Jurkat, Clone E6-1 (cell line): Measurements from ENCODE around the gene RAB11FIP4.

Experiments used
- DNase-seq: peaks from one replicate; pipeline ENCODE4 v3.0.0-alpha.2; 2011; ENCODE audit warnings: low read depth, low spot score
- H3K4me3 ChIP-seq: 2 replicates; pipeline ENCODE4 v1.5.1; 2011; ENCODE audit warnings: mild to moderate bottlenecking, low read length, control low read depth, moderate library complexity

The RAB11FIP4 gene

GRCh38 chr17:31490671-31491375 lies 99.3 kb downstream of the RAB11FIP4 start:
- H3K4me3 ChIP-seq = no peak overlapping the region
- DNase-seq = no peak

DNA sequence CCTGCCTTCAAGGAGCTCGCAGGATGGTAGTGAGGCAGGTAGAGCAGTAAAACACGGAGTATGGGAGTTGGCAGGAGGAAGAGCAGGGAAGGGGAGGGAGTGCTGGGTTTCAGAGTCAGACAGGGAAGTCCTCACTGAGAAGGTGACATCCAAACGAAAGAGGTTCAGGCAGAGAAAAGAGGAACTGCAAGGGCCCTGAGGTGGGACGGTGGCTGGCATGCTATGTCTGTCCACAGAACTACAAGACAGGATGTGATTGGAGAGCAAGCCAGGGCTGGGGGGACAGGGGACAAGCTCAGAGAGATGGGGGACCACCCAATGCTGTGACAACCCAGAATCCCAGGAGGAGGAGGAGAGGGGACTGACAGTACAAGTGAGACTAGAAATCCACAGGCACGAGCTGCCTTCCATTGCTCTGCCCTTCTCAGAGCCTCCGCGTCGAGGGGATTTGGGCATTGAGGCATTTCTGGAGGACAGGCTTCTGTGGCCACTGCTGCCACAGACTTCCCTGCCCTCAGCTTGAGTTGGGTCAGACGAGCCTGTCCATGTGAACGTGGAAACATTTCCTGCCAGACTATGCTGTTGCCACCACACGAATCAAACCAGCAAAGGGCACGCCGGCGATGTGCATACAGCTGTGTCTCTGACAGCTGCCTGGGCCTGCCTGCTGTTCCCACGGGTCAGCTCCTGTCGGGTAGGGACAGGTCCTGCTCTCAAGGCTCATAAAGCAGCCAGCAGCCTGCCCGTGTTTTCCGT lies 100.1 kb downstream of the RAB11FIP4 start:
- DNase-seq = no peak
- no peak overlapping the region for H3K4me3 ChIP-seq

DNA sequence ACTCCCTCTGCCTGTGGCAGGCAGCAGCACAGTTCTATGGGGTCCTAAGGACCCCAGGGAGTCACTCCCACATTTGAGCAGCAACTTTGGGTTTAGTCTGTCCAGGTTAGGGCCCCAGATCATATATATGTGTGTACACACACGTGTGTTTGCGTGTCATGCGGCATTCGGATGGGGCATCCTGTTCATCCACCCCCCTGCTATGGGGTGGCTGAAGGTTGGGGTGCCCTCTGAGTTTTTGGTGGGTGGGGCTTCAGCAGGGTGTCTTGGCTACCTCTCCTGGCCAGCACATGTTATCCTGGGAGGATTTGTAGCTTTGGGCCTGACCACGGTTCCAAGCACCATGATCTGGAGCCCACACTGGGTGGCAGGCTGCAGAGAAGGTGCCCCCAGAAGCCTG lies 100.7 kb downstream of the RAB11FIP4 start:
- H3K4me3 ChIP-seq = no peak overlapping the region
- DNase-seq = no peak

- no peak overlapping the region for H3K4me3 ChIP-seq
- DNase-seq = no peak
Measured at GRCh38 chr17:31492880-31493655, 101.6 kb downstream of the RAB11FIP4 start.

- no peak overlapping the region for H3K4me3 ChIP-seq
- no peak for DNase-seq
Measured at GRCh38 chr17:31493656-31494155, 102.2 kb downstream of the RAB11FIP4 start.

DNA sequence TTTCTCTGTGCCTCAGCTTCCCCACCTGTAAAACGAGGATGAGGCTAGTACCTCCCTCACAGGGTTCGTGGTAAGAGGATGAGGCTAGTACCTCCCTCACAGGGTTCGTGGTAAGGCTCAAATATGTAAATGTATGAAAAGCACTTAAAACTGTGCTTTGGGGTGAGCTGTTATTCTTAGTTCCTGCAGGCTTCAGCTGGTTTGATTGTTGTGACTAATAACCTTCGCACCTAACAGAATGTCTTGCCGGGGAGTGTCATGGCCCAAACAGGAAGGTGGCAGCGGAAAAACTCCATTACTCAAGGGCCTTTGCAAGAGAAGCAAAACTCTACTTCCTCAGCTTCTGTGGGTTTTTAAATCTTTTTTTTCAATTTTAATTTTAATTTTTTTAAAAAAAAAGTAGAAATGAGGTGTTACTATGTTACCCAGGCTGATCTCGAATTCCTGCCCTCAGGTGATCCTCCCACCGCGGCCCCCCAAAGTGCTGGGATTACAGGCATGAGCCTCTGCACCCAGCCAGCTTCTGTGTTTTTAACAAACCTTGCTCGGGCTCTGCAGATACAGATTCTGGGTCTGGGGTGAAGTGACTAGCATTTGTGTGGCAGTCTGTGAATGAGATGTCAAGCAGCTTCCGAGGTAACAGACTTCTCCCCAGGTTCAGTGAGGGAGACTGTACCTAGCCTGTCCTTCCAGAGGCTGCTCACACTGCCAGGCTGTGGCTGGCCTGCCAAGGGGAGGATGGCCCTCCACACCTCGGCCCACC lies 103.0 kb downstream of the RAB11FIP4 start:
- peak; percentile 15 for DNase-seq
- no peak overlapping the region for H3K4me3 ChIP-seq

DNA sequence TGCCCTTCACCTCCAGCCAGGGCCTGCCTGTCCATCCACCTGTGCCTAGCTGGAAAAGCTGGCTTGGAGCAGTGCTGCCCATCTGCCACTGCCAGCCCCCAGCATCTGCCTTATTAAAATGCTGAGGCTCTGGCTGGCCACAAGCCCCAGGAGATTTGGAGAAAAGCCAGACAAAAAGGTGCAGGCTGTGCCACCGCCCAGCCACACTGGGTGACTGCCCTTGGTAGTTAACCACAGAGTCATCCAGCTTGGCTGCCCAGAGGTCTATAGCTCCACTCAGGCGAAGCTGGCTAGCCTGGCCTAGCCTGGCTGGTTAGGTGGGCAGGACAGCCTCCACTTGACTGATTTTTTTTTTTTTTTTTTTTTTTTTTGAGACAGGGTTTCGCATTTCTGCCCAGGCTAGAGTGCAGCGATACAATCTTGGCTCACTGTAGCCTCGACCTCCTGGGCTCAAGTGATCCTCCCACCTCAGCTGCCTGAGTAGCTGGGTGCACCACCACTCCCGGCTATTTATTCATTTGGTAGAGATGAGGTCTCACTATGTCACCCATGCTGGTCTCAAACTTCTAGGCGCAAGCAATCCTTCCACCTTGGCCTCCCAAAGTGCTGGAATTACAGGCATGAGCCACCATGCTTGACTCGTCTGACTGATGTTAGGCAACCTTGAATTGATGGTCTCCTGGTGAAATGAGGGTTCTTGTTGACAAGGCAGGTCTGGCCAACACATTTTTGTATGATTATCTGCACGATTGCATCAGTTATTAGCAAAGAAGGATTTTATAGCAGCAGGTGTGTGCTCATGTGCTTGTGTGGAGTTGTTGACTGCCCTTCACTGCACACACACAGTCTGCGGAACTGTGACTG lies 103.8 kb downstream of the RAB11FIP4 start:
- no peak for DNase-seq
- H3K4me3 ChIP-seq = no peak overlapping the region

DNA sequence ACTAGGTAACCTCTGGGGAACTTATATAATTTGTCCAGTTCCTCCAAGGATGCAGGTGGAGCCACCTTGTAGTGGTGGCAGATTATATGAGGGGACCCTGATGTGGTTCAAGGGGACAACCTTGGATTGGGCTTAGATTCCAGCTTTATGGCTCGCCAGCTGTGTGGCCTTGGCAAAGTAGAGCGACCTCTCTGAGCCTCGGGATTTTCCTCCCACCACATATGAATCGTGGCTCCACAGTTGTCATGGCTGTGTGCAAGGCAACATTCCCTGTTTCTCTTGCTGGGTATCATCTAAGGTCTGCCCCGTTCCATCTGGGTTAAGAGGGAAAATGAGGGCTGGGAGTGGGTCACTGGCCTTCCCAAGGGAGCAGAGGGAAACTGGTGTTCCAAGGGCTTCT lies 104.6 kb downstream of the RAB11FIP4 start:
- DNase-seq = no peak
- no peak overlapping the region for H3K4me3 ChIP-seq

DNA sequence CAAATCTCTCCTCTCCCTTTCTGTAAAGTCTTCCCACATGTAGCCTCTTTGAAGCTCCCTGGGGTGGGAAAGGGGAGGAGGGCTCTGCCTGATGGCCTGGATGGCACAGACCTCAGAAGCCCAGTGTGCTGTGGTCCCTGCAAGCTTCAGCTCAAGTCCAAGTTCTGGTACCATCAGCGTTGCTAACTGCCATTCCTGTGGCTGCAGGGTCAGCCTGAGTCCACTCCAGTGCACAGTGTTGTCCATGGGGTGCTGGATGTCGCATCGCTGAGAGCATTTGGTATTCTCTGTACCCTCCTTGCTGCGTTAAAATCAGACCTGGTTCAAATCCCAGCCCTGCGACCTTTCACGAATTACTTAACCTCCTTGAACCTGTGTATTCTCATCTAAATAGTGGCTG lies 105.1 kb downstream of the RAB11FIP4 start:
- no peak for DNase-seq
- no peak overlapping the region for H3K4me3 ChIP-seq

- H3K4me3 ChIP-seq = no peak overlapping the region
- no peak for DNase-seq
Measured at GRCh38 chr17:31497431-31497830, 106.0 kb downstream of the RAB11FIP4 start.

DNA sequence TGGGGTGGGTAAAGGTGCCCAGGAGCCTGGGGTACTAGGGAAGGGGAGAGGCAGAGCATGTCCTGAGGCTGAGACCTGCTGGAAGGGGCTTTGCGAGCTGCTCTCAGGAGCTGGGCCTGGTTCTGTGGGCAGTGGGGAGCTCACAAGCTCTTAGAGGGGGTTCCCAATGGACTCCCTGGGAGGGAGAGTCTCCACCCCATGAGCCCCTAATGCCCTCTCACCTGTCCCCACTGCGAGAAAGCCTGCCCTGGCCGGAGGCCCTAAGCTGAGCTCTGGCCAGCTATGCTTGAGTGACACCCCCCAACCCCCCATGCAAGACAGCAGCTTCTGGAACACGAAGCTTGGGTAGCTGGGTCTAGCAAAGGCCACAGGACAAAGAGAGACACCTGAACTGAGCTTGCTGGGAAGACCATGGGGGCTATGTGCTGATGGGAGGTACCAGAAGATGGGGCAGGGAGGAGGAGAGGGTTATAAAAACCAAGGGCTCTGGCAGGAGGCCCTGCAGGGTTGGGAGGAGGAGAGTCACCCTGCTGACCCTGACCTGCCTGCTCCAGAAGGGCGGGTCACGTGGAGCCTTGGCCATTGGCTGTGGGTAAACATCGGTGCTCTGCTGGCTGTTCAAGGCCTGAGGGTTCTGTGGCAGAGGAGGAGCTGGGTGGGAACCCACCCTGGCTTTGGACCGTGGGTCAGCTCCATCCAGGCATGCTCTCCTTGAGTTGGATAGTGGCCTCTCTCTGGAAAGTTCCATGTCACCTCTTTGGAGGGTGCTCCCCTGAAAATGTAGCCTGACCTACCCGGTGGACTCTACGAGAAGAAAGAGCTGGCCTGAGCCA lies 106.7 kb downstream of the RAB11FIP4 start:
- H3K4me3 ChIP-seq = no peak overlapping the region
- no peak for DNase-seq

- no peak overlapping the region for H3K4me3 ChIP-seq
- DNase-seq = no peak
Measured at GRCh38 chr17:31499771-31500554, 108.5 kb downstream of the RAB11FIP4 start.

DNA sequence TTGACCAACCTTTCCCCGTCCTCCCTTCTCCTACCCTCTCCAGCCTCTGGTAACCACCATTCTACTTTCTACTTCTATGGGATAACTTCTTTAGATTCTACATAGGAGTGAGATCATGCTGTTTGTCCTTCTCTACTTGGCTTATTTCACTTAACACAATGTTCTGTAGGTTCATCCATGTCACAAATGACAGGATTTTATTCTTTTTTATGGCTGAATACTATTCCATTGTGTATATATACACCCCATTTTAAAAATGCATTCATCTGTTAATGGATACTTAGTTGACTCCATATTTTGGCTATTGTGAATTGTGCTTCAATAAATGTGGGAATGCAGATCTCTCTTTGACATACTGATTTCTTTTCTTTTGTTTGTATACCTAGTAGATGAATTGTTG lies 115.0 kb downstream of the RAB11FIP4 start:
- H3K4me3 ChIP-seq = no peak overlapping the region
- no peak for DNase-seq

GRCh38 chr17:31508288-31509094 lies 117.0 kb downstream of the RAB11FIP4 start:
- H3K4me3 ChIP-seq = peak overlapping the region; percentile 25
- peak; percentile 74 for DNase-seq

- H3K4me3 ChIP-seq = peak overlapping the region; percentile 25
- peak; percentile 42 for DNase-seq
Measured at GRCh38 chr17:31509095-31509804, 117.8 kb downstream of the RAB11FIP4 start.
